Testis (tissue), 3 donors: Measurements from ENCODE around the gene TMEM120B. TPM values are rescaled to one million over a fixed set of nuclear protein-coding genes. Genes with fewer than 3 reads are reported as not detected.
"Not testable (repeated sequence)": the region's sequence is repeated elsewhere in the genome, so short reads cannot be mapped to it uniquely, and the experiment has no call there.

Experiments used
- DNase-seq: peaks from one replicate; pipeline ENCODE4 v3.0.0-alpha.2; 2019
- H3K27ac ChIP-seq, 2 donors: fragments of 200-600 bp; sonication (generic); one replicate each; pipeline ENCODE4 v1.5.1; 2019
- H3K27me3 ChIP-seq: fragments of 200-600 bp; sonication (generic); one replicate; pipeline ENCODE4 v1.5.1; 2019
- H3K36me3 ChIP-seq: fragments of 200-600 bp; sonication (generic); one replicate; pipeline ENCODE4 v1.5.1; 2017; ENCODE audit warnings: low read depth; ENCODE audit errors: missing control alignments
- H3K4me1 ChIP-seq: fragments of 200-600 bp; sonication (generic); one replicate; pipeline ENCODE4 v1.5.1; 2019
- H3K4me3 ChIP-seq, 2 donors: fragments of 200-600 bp; sonication (generic); one replicate each; pipeline ENCODE4 v1.5.1; 2017 to 2019
- H3K9me3 ChIP-seq: fragments of 200-600 bp; sonication (generic); one replicate; pipeline ENCODE4 v1.5.1; 2017
- POLR2A ChIP-seq: fragments of 450-650 bp; IDR thresholded peaks from one replicate; pipeline ENCODE4 v1.6.1; 2017; ENCODE audit warnings: antibody characterized with exemption, mild to moderate bottlenecking, moderate library complexity
- WGBS, 2 donors: methylation state at CpG; one replicate each; pipeline ENCODE4 v1.1.5; 2018; 5-methylcytosine and 5-hydroxymethylcytosine counted together
- intact Hi-C: fragments of 100-400 bp; cut with DNase I; formaldehyde crosslinking; loops from one replicate; pipeline ENCODE4 v1.15.1; 2023; ENCODE audit warnings: low total_unique reads
- polyA plus RNA-seq: library from polyadenylated mRNA; stranded (reverse); fragments of 350-450 nt; fragmentation: Illumina TruSeq; extraction: RNeasy Lipid Tissue Mini Kit (QIAGEN cat#74804); gene quantifications from one replicate; pipeline ENCODE4 v1.2.3, GENCODE V29; 2014; ENCODE audit warnings: low read depth, low replicate concordance; ENCODE audit not compliant: insufficient read depth
- total RNA-seq, 2 donors: library from RNA; depleted of rRNA; stranded (reverse); fragments of >200 nt; gene quantifications; one replicate each; pipeline ENCODE4 v1.2.3, GENCODE V29; 2016
- TF ChIP-seq, protein P1 (sequence below), 3 experiments: fragments of 450-650 bp in 2 of 3; fragments of 200-600 bp in 1 of 3; sonication (generic) in 1 of 3; IDR thresholded peaks; one replicate each; pipeline ENCODE4 v1.5.1; 2016 to 2019; ENCODE audit warnings: antibody characterized with exemption in 3 of 3, mild to moderate bottlenecking in 2 of 3, moderate library complexity in 1 of 3

The TMEM120B gene
- total and polyA plus RNA-seq, 3 donors from 2014 or later, result 4.9 to 17.2 (median 16.9) TPM

DNA sequence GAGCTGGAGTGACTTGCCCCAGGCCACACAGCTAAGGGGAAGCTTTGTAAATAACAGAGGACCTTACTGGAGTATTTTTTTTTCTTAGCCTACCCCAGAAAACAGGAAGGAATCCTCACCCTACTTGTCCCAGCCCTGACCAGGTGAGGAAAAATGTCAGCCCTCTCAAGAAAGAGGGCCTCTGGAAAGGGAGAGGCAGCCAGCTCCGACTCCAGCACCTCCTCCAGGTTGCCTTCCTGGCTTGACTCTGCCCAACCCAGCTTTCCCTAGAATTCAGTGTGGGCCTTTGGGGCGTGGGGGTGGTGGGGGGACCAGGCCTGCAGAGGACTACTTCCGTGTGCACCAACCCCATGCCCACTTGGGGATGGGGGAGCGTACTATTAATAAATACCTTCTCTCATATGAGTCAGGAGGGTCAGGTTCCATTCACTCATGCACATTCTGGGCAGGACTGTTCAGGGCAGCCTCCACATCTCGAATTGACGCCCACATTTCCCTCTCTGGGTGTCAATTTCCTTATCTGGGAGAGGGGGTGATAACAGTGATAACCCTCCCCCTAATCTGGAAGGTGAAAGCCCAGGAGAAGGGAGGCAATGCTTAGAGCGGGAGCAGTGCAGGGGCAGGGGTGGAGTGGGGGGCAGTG, 75.7 kb downstream of the TMEM120B start:
- intact Hi-C loops, result no loop called here
- no peaks in the 10 kb centered on the region for H3K36me3 ChIP-seq
- no peak overlapping the region for H3K27ac ChIP-seq
- H3K4me3 ChIP-seq, result no peak overlapping the region
- no peak for DNase-seq
- H3K9me3 ChIP-seq, result no peaks in the 10 kb centered on the region
- peaks cover 6% of the 10 kb centered on the region for H3K4me1 ChIP-seq
- TF ChIP-seq, protein P1, sequence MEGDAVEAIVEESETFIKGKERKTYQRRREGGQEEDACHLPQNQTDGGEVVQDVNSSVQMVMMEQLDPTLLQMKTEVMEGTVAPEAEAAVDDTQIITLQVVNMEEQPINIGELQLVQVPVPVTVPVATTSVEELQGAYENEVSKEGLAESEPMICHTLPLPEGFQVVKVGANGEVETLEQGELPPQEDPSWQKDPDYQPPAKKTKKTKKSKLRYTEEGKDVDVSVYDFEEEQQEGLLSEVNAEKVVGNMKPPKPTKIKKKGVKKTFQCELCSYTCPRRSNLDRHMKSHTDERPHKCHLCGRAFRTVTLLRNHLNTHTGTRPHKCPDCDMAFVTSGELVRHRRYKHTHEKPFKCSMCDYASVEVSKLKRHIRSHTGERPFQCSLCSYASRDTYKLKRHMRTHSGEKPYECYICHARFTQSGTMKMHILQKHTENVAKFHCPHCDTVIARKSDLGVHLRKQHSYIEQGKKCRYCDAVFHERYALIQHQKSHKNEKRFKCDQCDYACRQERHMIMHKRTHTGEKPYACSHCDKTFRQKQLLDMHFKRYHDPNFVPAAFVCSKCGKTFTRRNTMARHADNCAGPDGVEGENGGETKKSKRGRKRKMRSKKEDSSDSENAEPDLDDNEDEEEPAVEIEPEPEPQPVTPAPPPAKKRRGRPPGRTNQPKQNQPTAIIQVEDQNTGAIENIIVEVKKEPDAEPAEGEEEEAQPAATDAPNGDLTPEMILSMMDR (IDR thresholded peaks at IDR 0.05), result no peak
- TF ChIP-seq POLR2A, result no peak
- WGBS, 2 donors, result 79 to 80% methylated on average over 7 of the region's 7 CpGs
- H3K27me3 ChIP-seq, result no peaks in the 10 kb centered on the region

DNA sequence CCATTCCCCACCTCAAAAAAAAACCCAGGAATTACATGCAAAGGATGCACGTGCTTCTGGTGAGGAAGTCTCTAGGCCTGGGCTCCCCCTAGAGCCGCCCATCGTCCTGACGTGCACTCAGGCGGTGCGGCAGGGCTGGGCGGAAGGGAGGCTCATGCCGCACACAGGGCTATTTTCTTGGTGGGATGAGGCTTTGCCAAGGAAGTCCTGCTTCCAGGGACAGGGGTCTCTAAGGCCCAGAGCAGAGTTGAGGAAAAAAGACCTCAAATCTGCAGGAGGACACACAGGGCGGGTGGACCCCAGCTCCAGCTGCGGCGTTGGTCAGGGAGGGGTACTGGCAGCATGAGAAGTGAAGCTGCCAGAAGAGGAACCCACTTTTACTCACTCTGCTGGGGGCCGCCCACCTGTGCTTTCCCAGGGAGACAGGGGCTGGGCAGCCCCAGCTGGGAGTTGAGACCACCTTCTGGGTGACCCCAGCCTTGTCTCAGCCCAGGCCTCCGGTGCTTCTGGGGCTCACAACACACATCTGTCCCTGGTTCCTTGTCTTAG, 76.8 kb downstream of the TMEM120B start:
- no peaks in the 10 kb centered on the region for H3K9me3 ChIP-seq
- no peaks in the 10 kb centered on the region for H3K27me3 ChIP-seq
- H3K27ac ChIP-seq, result no peak overlapping the region
- no peaks in the 10 kb centered on the region for H3K36me3 ChIP-seq
- intact Hi-C loops, result no loop called here
- TF ChIP-seq, protein P1 (IDR thresholded peaks at IDR 0.05), result no peak
- no peak for TF ChIP-seq POLR2A
- H3K4me3 ChIP-seq, result no peak overlapping the region
- DNase-seq, result no peak
- WGBS, 2 donors, result 73 to 86% methylated on average over 12 to 13 of the region's 13 CpGs
- H3K4me1 ChIP-seq, result peaks cover 8% of the 10 kb centered on the region

DNA sequence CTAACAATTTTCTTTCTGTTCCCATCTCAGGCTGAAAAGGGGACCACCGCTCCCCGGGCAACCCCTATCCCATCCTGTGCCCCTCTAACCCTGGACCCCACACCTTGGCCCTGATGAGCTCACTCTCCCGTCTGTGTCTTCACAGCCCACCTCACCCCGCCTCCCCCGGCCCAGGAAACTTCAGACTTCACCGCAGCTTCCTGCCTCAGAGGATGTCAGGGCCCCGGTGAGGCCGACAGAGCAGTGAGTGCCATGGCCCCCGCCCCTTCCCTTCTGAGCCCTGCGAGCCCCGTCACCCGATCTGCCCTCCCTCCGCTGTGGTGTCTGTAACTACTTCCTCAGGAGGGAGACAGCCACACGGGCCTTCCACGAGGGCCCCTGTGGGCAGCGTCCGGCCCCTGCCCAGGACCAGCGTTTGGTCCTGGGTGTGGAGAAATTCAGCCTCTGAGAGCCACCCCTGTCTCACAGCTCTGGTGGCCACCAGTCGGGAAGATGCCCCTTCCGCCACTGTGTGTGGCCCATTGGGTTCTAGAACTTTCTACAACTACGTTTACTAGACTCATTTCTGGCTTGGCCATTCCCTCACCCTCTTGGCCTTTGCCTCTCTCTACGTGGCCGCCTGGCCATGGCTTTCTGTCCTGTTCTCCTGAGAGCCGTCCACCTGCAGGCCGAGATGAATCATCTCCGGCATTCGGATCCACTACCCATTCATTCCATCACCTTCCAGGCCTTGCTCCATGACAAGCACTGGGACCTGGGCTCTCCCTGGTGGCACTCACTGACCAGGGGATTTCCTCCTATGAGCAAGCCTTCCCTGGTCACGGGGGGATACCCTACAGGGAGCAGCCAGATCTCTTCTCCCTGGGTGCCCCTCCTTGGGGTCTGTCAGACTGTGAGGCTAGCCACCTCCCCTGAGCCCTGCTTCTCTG, 77.5 kb downstream of the TMEM120B start:
- no peaks in the 10 kb centered on the region for H3K36me3 ChIP-seq
- H3K27ac ChIP-seq, result no peak overlapping the region
- no peak for DNase-seq
- 83 to 86% methylated on average over 21 to 28 of the region's 28 CpGs for WGBS, 2 donors
- no peaks in the 10 kb centered on the region for H3K9me3 ChIP-seq
- no peaks in the 10 kb centered on the region for H3K27me3 ChIP-seq
- intact Hi-C loops, result loop anchor here (5.0 kb wide), 1 partner anchor 88 kb away; no protein-coding TSS in a partner anchor
- H3K4me1 ChIP-seq, result peaks cover 15% of the 10 kb centered on the region
- H3K4me3 ChIP-seq, result no peak overlapping the region
- TF ChIP-seq POLR2A, result no peak
- TF ChIP-seq, protein P1 (IDR thresholded peaks at IDR 0.05), result no peak

DNA sequence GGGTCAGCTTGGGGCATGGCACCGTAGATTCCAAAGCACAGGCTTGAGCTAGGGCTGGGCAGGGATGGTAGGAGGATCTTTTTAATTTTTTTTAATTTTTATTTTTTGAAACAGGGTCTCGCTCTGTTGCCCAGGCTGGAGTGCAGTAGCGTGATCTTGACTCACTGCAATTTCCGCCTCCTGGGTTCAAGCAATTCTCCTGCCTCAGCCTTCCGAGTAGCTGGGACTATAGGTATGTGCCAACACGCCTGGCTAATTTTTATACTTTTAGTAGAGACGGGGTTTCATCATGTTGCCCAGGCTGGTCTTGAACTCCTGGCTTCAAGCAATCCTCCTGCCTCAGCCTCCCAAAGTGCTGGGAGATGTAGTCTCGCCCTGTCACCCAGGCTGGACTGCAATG, 78.2 kb downstream of the TMEM120B start:
- intact Hi-C loops, result loop anchor here (5.0 kb wide), 1 partner anchor 88 kb away; no protein-coding TSS in a partner anchor
- H3K9me3 ChIP-seq, H3K36me3 ChIP-seq, DNase-seq, H3K27ac ChIP-seq, H3K27me3 ChIP-seq, H3K4me3 ChIP-seq: not testable (repeated sequence)
- 94 to 96% methylated on average over 8 of the region's 8 CpGs for WGBS, 2 donors
- H3K4me1 ChIP-seq, result peaks cover 23% of the 10 kb centered on the region
